SU-DHL-6 (cell line): ENCODE results near the gene MAPK12.
"Not testable (repeated sequence)": the region's sequence is repeated elsewhere in the genome, so short reads cannot be mapped to it uniquely, and the experiment has no call there.

ENCODE experiments used
- CTCF ChIP-seq: fragments of 200-600 bp; sonication (generic); IDR thresholded peaks from one replicate; pipeline ENCODE4 v1.5.1; 2017; ENCODE audit warnings: antibody characterized with exemption, mild to moderate bottlenecking, low read length, moderate library complexity; ENCODE audit not compliant: insufficient read depth, poor library complexity, severe bottlenecking
- EZH2phosphoT487 ChIP-seq: fragments of 200-600 bp; sonication (generic), shearing (Covaris generic); conservative IDR thresholded peaks from 2 replicates; pipeline ENCODE4 v1.6.1; 2018; ENCODE audit warnings: mild to moderate bottlenecking, antibody characterized with exemption, low read length, moderate library complexity, mixed read lengths

DNA sequence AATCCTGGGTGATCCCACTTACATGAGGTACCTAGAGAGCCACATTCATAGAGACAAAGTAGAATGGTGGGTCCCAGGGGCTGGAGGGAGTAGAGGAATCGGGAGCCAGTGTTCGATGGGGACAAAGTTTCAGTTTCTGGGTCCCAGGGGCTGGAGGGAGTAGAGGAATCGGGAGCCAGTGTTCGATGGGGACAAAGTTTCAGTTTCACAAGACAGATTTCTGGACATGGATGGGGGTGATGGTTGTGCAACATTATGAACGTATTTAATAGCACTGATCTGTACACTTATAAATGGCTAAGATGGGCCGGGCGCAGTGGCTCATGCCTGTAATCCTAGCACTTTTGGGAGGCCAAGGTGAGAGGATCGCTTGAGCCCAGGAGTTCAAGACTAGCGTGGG is 56.5 kb downstream of the MAPK12 start:
- TF ChIP-seq CTCF, EZH2phosphoT487: not testable (repeated sequence)
